Skeletal muscle cell (primary cell): ENCODE data around the gene DDX31.

Experiments used
- DNase-seq: peaks from one replicate; pipeline ENCODE4 v3.0.0-alpha.2; 2010; ENCODE audit warnings: low read depth
- H3K4me3 ChIP-seq: 2 replicates; pipeline ENCODE4 v1.5.1; 2011; ENCODE audit warnings: low read depth, mild to moderate bottlenecking, control low read depth, low read length, moderate library complexity

DDX31 gene

GRCh38 chr9:132677976-132678375 lies 8.2 kb upstream of the DDX31 start:
- H3K4me3 ChIP-seq = no peak overlapping the region
- no peak for DNase-seq

- no peak overlapping the region for H3K4me3 ChIP-seq
- DNase-seq = no peak
Measured at GRCh38 chr9:132674485-132674884, 4.7 kb upstream of the DDX31 start.

GRCh38 chr9:132673355-132673754 lies 3.6 kb upstream of the DDX31 start:
- DNase-seq = peak; percentile 21
- H3K4me3 ChIP-seq = no peak overlapping the region

GRCh38 chr9:132672413-132672690 lies 2.6 kb upstream of the DDX31 start:
- no peak for DNase-seq
- H3K4me3 ChIP-seq = no peak overlapping the region

GRCh38 chr9:132671620-132672412 lies 2.0 kb upstream of the DDX31 start:
- peak overlapping the region; percentile 94 for H3K4me3 ChIP-seq
- DNase-seq = no peak

GRCh38 chr9:132670457-132671391 lies 941 bp upstream of the DDX31 start, which contains the start of gene GTF3C4:
TSS of gene GTF3C4 (plus strand) at chr9:132670464. CDS start at chr9:132670599, 135 bp downstream.
- no peak for DNase-seq

GRCh38 chr9:132669319-132669697 lies 475 bp downstream of the DDX31 start:
- DNase-seq = peak; percentile 31
- H3K4me3 ChIP-seq = peak overlapping the region; percentile 94

More at GRCh38 chr9:132670457-132671391, 941 bp upstream of the DDX31 start, which contains the start of gene GTF3C4:
- H3K4me3 ChIP-seq = peak within 1 kb of the TSS; percentile 94

- DNase-seq = no peak
- H3K4me3 ChIP-seq = no peak overlapping the region
Measured at GRCh38 chr9:132663851-132664250, 5.9 kb downstream of the DDX31 start.

- H3K4me3 ChIP-seq = no peak overlapping the region
- DNase-seq = no peak
Measured at GRCh38 chr9:132663117-132663516, 6.7 kb downstream of the DDX31 start.

- no peak overlapping the region for H3K4me3 ChIP-seq
- no peak for DNase-seq
Measured at GRCh38 chr9:132662152-132662945, 7.4 kb downstream of the DDX31 start.

GRCh38 chr9:132656299-132656698 lies 13.5 kb downstream of the DDX31 start:
- H3K4me3 ChIP-seq = no peak overlapping the region
- DNase-seq = no peak

GRCh38 chr9:132651259-132651658 lies 18.5 kb downstream of the DDX31 start:
- no peak overlapping the region for H3K4me3 ChIP-seq
- peak; percentile 89 for DNase-seq

GRCh38 chr9:132648685-132649084 lies 21.1 kb downstream of the DDX31 start:
- no peak for DNase-seq
- H3K4me3 ChIP-seq = no peak overlapping the region

GRCh38 chr9:132648283-132648682 lies 21.5 kb downstream of the DDX31 start:
- no peak overlapping the region for H3K4me3 ChIP-seq
- DNase-seq = no peak

GRCh38 chr9:132647806-132648205 lies 22.0 kb downstream of the DDX31 start:
- no peak overlapping the region for H3K4me3 ChIP-seq
- peak; percentile 47 for DNase-seq

- peak; percentile 98 for DNase-seq
- no peak overlapping the region for H3K4me3 ChIP-seq
Measured at GRCh38 chr9:132647355-132647754, 22.4 kb downstream of the DDX31 start.

GRCh38 chr9:132646726-132647125 lies 23.1 kb downstream of the DDX31 start:
- DNase-seq = no peak
- H3K4me3 ChIP-seq = no peak overlapping the region

GRCh38 chr9:132645711-132646110 lies 24.1 kb downstream of the DDX31 start:
- no peak for DNase-seq
- no peak overlapping the region for H3K4me3 ChIP-seq

- no peak overlapping the region for H3K4me3 ChIP-seq
- no peak for DNase-seq
Measured at GRCh38 chr9:132645306-132645705, 24.5 kb downstream of the DDX31 start.

GRCh38 chr9:132644251-132644650 lies 25.5 kb downstream of the DDX31 start:
- no peak for DNase-seq

More at GRCh38 chr9:132644251-132644650, 25.5 kb downstream of the DDX31 start:
- no peak overlapping the region for H3K4me3 ChIP-seq
